GM12892 (cell line): Measurements from ENCODE around the gene LRFN2.

Source experiments
- POLR2A ChIP-seq: IDR thresholded peaks from 2 replicates; pipeline ENCODE4 v1.6.1; 2011; ENCODE audit warnings: low read depth, low read length, control low read depth
- POLR2AphosphoS5 ChIP-seq: IDR thresholded peaks from 2 replicates; pipeline ENCODE4 v1.6.1; 2011; ENCODE audit warnings: low read depth, low read length, control low read depth

DNA sequence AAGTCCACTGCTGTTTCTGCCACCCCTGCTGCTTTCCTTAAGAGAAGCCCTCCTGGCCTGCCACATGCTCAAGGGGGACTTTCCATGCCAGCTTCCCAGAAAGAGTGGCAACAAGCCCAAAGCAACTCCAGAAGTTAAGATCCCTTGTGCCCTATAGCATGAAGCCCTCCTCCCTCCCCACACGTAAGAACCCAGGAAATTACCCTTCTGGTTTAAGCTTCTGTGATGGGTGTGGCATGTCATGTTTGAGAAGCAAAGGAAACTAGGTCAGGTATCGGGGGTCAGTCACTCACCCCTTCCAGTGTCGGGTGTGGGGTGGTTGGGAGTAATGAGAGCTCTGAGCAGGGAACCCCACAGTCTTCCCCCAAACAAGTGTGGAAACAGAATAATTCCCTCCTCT, 196.1 kb downstream of the LRFN2 start:
- no peak for TF ChIP-seq POLR2A
- no peak for TF ChIP-seq POLR2AphosphoS5
